Measurements from ENCODE around the gene PLK4.

PLK4 gene

DNA sequence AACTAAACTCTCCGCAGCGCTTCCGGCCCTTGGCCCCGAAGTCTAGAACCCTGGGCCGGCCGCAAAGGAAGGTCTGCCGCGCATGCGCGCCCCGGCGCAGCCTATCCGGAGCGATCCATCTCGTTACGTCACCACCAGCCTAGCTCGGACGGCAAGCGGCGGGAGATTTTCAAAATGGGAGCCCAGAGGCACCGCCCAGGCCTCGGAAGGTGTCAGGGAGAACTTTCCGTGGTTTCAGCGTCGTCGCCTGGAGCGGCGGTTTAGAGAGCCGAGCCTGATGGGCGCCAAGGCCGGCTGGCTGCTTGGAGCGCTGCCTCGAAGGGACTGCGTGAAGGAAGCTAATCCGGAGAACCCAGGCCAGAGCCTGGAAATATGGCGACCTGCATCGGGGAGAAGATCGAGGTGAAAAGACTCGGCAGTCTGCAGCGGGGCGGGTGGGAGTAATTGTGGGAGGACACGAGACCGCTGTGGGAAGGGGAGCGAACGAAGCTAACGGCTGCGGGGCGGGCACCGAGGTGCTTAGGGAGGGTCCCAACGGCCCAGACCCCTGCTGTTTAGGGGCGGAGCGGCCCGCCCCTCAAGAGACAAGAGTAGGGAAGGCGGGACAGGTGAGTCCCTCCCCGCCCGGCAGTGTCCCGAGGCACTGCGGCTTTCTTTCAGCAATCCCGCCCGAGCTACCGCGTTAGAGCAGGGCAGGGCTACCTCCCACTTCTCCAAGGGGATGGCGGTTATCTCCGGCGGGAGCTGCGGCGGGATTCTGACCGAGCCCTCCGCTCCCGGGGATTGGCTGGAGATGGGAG lies at the start of gene PLK4:
PLK4 (plus strand) TSS at position 131 of the 800 bp plus-strand sequence; CDS start at position 373, 242 bp downstream.
- H3K27ac Mint-ChIP-seq, result peak within 1 kb of the TSS; percentile 95
- CTCF ChIA-PET, result interaction anchor here (0.6 kb wide), 1 partner anchor 185 kb away, joined by 3 read pairs; no protein-coding TSS in a partner anchor
- peaks cover 19% of the 10 kb centered on the region for H3K36me3 Mint-ChIP-seq
- peaks cover 52% of the 10 kb centered on the region for H3K4me1 Mint-ChIP-seq
- peaks cover 5% of the 10 kb centered on the region for H3K27me3 Mint-ChIP-seq
- DNase-seq, result peak; percentile 97
- H3K9me3 Mint-ChIP-seq, result no peaks in the 10 kb centered on the region
- H3K4me3 Mint-ChIP-seq, result peak within 1 kb of the TSS; percentile 91

DNA sequence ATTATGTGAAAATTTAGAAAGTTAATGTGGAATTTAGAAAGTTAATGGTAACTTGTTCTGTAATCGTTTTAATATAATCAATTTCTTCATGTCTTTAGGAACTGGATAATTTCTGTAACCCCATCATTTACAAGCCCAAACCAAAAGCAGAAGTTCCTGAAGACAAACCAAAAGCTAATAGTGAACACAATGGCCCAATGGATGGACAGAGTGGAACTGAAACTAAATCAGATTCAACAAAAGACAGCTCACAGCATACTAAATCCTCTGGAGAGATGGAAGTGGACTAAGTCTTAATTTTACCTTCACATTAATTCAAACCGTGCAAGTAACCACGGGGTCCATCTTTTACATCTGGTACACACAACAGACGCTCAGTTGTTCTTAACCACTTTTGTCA lies 48.1 kb upstream of the PLK4 start:
- Mint-ChIP-seq H3K4me1 (no peaks in the 10 kb centered on the region), H3K27ac (no peak overlapping the region), H3K36me3 (no peaks in the 10 kb centered on the region), H3K9me3 (no peaks in the 10 kb centered on the region), H3K27me3 (no peaks in the 10 kb centered on the region), H3K4me3 (no peak overlapping the region)
- CTCF ChIA-PET, result no interaction called here
- DNase-seq, result no peak

GRCh38 chr4:127843704-127844600 lies 36.7 kb upstream of the PLK4 start:
- Mint-ChIP-seq H3K27ac (no peak overlapping the region), H3K9me3 (peaks cover 20% of the 10 kb centered on the region), H3K4me1 (no peaks in the 10 kb centered on the region), H3K36me3 (peaks cover 5% of the 10 kb centered on the region), H3K4me3 (no peak overlapping the region), H3K27me3 (no peaks in the 10 kb centered on the region)
- no peak for DNase-seq
- CTCF ChIA-PET, result no interaction called here

- DNase-seq, result no peak
- Mint-ChIP-seq H3K27me3 (no peaks in the 10 kb centered on the region), H3K4me1 (no peaks in the 10 kb centered on the region), H3K9me3 (peaks cover 23% of the 10 kb centered on the region), H3K4me3 (no peak overlapping the region), H3K36me3 (peaks cover 9% of the 10 kb centered on the region), H3K27ac (no peak overlapping the region)
- CTCF ChIA-PET, result no interaction called here
These were observed 36.0 kb upstream of the PLK4 start for GRCh38 chr4:127844601-127845116.

DNA sequence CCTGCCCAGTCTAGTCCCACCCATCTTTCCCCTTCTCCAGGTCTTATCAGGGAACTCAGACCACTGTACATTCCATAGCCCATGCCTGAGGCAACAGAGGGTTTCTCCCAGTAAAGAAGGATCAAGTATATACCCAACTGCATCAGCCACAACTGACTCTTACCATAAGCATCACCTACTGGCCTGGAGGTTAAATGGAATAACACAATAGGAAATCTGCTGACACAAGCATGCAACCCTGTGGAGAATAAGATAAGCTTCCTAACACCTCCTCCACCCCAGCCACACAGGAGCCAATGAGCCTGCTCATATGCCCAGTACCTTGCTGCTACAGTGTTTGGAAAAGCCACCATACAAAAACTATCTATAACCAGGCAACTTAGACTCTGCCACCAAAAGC lies 34.6 kb upstream of the PLK4 start:
- no peak for DNase-seq
- Mint-ChIP-seq H3K4me1 (no peaks in the 10 kb centered on the region), H3K4me3 (no peak overlapping the region), H3K27ac (no peak overlapping the region), H3K36me3 (peaks cover 14% of the 10 kb centered on the region), H3K27me3 (no peaks in the 10 kb centered on the region), H3K9me3 (peaks cover 32% of the 10 kb centered on the region)
- CTCF ChIA-PET, result no interaction called here

DNA sequence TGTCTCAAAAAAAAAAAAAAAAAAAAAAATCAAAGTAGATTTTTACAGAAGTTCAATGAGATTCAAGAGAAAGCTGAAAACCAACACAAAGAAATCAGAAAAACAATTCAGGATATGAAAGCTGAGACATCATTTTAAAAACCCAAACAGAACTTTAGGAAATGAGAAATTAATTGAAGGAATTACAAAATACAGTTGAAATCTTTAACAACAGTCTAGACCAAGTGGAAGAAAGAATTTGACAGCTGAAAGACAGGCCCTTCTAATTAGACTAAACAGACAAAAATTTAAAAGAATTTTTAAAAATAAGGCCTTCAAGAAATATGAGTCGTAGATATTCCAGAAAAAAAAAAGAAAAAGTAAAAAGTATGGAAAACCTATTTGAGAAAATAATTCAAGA lies 33.9 kb upstream of the PLK4 start:
- no peak for DNase-seq
- H3K4me1 Mint-ChIP-seq, result no peaks in the 10 kb centered on the region
- H3K36me3 Mint-ChIP-seq, result peaks cover 14% of the 10 kb centered on the region
- peaks cover 36% of the 10 kb centered on the region for H3K9me3 Mint-ChIP-seq
- CTCF ChIA-PET, result no interaction called here
- H3K27me3 Mint-ChIP-seq, result no peaks in the 10 kb centered on the region
- no peak overlapping the region for H3K4me3 Mint-ChIP-seq
- H3K27ac Mint-ChIP-seq, result no peak overlapping the region

DNA sequence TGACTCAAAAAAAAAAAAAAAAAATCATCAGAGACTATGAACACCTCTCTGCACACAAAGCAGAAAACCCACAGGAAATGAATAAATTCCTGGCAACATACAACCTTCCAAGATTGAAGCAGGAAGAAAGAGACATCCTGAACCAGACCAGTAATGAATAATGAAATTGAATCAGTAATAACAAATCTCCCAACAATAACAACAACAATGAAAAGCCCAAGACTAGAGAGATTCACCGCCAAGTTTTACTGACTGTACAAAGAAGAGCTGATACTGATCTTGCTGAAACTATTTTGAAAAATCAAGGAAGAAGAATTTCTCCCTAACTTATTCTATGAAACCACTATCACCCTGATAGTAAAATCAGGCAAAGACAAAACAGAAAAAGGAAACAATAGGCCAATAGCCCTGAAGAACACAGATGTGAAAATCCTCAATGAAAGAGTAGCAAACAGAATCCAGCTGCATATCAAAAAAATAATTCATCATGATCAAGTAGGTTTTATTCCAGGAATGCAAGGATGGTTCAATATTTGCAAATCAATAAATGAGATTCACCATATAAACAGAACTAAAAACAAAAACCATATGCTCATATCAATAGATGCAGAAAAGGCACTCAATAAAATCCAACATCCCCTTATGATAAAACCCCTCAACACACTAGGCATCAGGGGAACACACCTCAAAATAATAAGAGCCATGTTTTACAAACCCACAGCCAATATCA lies 31.0 kb upstream of the PLK4 start:
- DNase-seq, result no peak
- Mint-ChIP-seq H3K4me3 (no peak overlapping the region), H3K36me3 (peaks cover 14% of the 10 kb centered on the region), H3K9me3 (peaks cover 46% of the 10 kb centered on the region), H3K27ac (no peak overlapping the region), H3K4me1 (no peaks in the 10 kb centered on the region), H3K27me3 (no peaks in the 10 kb centered on the region)
- CTCF ChIA-PET, result no interaction called here

- Mint-ChIP-seq H3K4me1 (no peaks in the 10 kb centered on the region), H3K4me3 (no peak overlapping the region), H3K27me3 (no peaks in the 10 kb centered on the region), H3K36me3 (peaks cover 14% of the 10 kb centered on the region), H3K9me3 (peaks cover 40% of the 10 kb centered on the region), H3K27ac (no peak overlapping the region)
- no peak for DNase-seq
- CTCF ChIA-PET, result no interaction called here
These were observed 28.0 kb upstream of the PLK4 start for GRCh38 chr4:127852661-127853060.

DNA sequence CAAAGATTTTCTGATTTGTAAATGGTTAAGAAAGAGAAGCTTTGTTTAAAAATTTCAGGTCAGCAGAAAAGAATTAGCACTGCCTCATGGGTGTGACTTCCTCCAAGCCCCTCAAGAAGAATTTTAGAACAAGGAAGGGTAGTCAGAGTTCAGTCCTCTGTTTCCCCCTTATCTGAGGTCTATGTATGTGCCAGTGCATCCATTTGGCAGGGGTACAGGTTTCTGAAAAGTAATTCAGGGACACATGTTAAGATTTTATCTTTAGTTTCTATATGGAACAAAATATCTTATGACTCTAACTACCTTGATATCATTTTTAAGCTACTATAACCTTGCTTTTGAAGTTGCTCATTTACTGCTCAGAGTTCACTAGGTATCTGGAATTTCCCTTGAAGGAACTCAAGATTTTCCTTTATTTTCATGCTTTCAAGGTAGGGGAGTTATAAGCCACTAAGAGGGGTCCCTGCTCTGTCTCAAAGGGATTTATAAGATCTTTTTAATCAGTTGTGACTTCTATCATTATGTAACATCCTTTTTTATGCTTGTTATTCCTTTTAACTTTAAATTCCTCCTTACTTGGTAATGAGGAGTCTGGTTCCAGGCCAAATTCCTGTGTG lies 24.4 kb upstream of the PLK4 start:
- CTCF ChIA-PET, result no interaction called here
- H3K4me1 Mint-ChIP-seq, result no peaks in the 10 kb centered on the region
- no peaks in the 10 kb centered on the region for H3K27me3 Mint-ChIP-seq
- no peak for DNase-seq
- H3K27ac Mint-ChIP-seq, result no peak overlapping the region
- no peak overlapping the region for H3K4me3 Mint-ChIP-seq
- H3K36me3 Mint-ChIP-seq, result peaks cover 6% of the 10 kb centered on the region
- H3K9me3 Mint-ChIP-seq, result peaks cover 26% of the 10 kb centered on the region

DNA sequence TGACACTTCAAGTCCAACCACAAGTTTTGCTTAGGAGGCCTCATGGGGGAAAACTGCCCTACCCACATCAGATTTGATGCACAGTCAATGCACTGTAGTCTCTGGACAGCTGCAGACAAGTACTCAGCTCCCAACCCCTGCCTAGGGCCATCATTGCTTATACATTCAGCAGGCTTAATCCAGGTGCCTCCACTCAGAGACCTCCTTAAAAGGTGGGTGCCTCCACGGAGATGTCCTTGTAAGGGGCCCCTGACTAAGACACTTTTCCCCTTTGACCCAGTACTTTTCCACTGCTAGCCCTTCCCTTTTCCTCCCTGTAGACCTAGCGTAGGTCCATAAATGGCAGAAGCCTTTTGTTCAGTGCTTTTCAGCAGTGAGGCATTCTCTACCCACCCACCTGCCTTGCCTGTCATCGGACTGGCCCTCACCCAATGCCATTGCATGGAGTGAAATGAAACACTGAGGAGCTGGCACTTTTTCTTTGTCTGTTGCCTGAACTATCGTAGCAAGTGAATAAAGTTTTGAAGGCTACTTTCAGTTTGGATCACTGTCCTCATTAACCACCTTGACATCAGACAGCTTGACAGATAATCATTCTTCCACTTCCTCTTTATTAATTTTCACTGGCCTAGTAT lies 23.8 kb upstream of the PLK4 start:
- Mint-ChIP-seq H3K27ac (no peak overlapping the region), H3K27me3 (no peaks in the 10 kb centered on the region), H3K4me3 (no peak overlapping the region), H3K4me1 (no peaks in the 10 kb centered on the region), H3K9me3 (peaks cover 23% of the 10 kb centered on the region), H3K36me3 (peaks cover 6% of the 10 kb centered on the region)
- no peak for DNase-seq
- CTCF ChIA-PET, result no interaction called here

GRCh38 chr4:127857641-127858040 lies 23.1 kb upstream of the PLK4 start:
- no peak for DNase-seq
- Mint-ChIP-seq H3K27me3 (no peaks in the 10 kb centered on the region), H3K4me1 (no peaks in the 10 kb centered on the region), H3K36me3 (peaks cover 5% of the 10 kb centered on the region), H3K9me3 (peaks cover 20% of the 10 kb centered on the region), H3K27ac (no peak overlapping the region), H3K4me3 (no peak overlapping the region)
- CTCF ChIA-PET, result no interaction called here

GRCh38 chr4:127868196-127868595 lies 12.5 kb upstream of the PLK4 start:
- H3K9me3 Mint-ChIP-seq, result peaks cover 2% of the 10 kb centered on the region
- DNase-seq, result no peak
- no peaks in the 10 kb centered on the region for H3K27me3 Mint-ChIP-seq
- CTCF ChIA-PET, result no interaction called here
- no peak overlapping the region for H3K4me3 Mint-ChIP-seq
- no peak overlapping the region for H3K27ac Mint-ChIP-seq
- no peaks in the 10 kb centered on the region for H3K36me3 Mint-ChIP-seq
- peaks cover 6% of the 10 kb centered on the region for H3K4me1 Mint-ChIP-seq

DNA sequence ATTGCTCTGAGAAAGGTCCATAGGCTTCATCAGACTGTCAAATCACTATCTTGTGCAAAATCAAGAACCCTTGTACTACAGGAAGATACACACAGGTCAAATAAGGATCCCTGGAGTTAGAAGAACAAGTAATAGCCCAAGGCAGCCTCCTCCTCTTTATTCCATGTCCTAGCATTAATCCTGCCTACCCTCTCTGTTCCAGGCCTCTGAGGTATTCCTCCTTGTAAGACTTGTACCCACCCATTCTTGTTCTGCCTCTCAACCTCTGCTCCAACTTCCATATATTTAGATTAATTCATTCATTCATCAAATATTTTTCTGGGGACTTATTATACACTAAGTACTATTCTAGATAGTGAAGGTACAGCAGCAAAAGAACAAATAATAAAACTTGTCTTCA lies 10.4 kb upstream of the PLK4 start:
- CTCF ChIA-PET, result no interaction called here

More for the DNA sequence above, 10.4 kb upstream of the PLK4 start:
- H3K4me1 Mint-ChIP-seq, result peaks cover 6% of the 10 kb centered on the region
- H3K4me3 Mint-ChIP-seq, result no peak overlapping the region
- no peaks in the 10 kb centered on the region for H3K27me3 Mint-ChIP-seq
- DNase-seq, result no peak
- H3K36me3 Mint-ChIP-seq, result peaks cover 9% of the 10 kb centered on the region
- no peaks in the 10 kb centered on the region for H3K9me3 Mint-ChIP-seq
- no peak overlapping the region for H3K27ac Mint-ChIP-seq

Measured in activated naive CD4-positive, alpha-beta T cell treated with anti-CD3 and anti-CD28 coated beads, Interleukin-2, amount 10 ng/mL, durations not matched to agents 7 days and 5 days (primary cell).